OCI-LY7 (cell line): Measurements from ENCODE around the gene PIGW. TPM values are rescaled to one million over a fixed set of nuclear protein-coding genes. Genes with fewer than 3 reads are reported as not detected.
A peak's percentile ranks its signal among the peaks of the same experiment; 100 is the strongest.

Source experiments
- BruUV-seq: library from RNA; stranded (reverse); fragments of 400-500 nt; replicated peaks from 2 replicates; lab custom pipeline; 2021; lab: Mats Ljungman, UMichigan
- CTCF ChIA-PET: fragments of 300-600 bp; sonication (Branson Sonifier 250); formaldehyde crosslinking; loops from one replicate; lab custom pipeline; 2022; ENCODE audit warnings: antibody characterized with exemption; ENCODE audit not compliant: unreplicated experiment; lab: Charles Lee
- POLR2A ChIA-PET: fragments of 300-600 bp; sonication (Branson Sonifier 250); formaldehyde crosslinking; loops from one replicate; lab custom pipeline; 2022; ENCODE audit warnings: antibody characterized with exemption; lab: Charles Lee
- DNase-seq: peaks from one replicate; pipeline ENCODE4 v3.0.0-alpha.2; 2015; ENCODE audit warnings: low spot score
- H2AFZ ChIP-seq: fragments of 200-600 bp; sonication (generic), shearing (Covaris generic); 2 replicates; pipeline ENCODE4 v1.6.1; 2014; ENCODE audit warnings: mild to moderate bottlenecking, antibody characterized with exemption, low read length, moderate library complexity
- H3K27ac ChIP-seq: fragments of 200-600 bp; sonication (generic); 2 replicates; pipeline ENCODE4 v1.5.1; 2014; ENCODE audit warnings: mixed run types, low read depth, mild to moderate bottlenecking, moderate library complexity, low read length, inconsistent platforms; ENCODE audit not compliant: poor library complexity, severe bottlenecking
- H3K36me3 ChIP-seq: fragments of 200-600 bp; sonication (generic); 2 replicates; pipeline ENCODE4 v1.6.1; 2014; ENCODE audit warnings: mild to moderate bottlenecking, antibody characterized with exemption, low read length, moderate library complexity, mixed read lengths; ENCODE audit not compliant: insufficient read depth
- H3K4me1 ChIP-seq: fragments of 200-600 bp; sonication (generic); 2 replicates; pipeline ENCODE4 v1.5.1; 2014; ENCODE audit warnings: mild to moderate bottlenecking, low read length; ENCODE audit not compliant: insufficient read depth, poor library complexity, severe bottlenecking
- H3K4me2 ChIP-seq: fragments of 200-600 bp; sonication (generic); 2 replicates; pipeline ENCODE4 v1.6.1; 2014; ENCODE audit warnings: mild to moderate bottlenecking, low read length
- H3K4me3 ChIP-seq: fragments of 200-600 bp; sonication (generic); 2 replicates; pipeline ENCODE4 v1.5.1; 2014; ENCODE audit warnings: mild to moderate bottlenecking, low read depth, low read length; ENCODE audit not compliant: poor library complexity, severe bottlenecking
- H3K79me2 ChIP-seq: fragments of 200-600 bp; sonication (generic); 2 replicates; pipeline ENCODE4 v1.6.1; 2016; ENCODE audit warnings: low read depth, mild to moderate bottlenecking, low read length, moderate library complexity, mixed read lengths; ENCODE audit not compliant: insufficient read depth
- H3K9me2 ChIP-seq: fragments of 200-600 bp; sonication (generic); 2 replicates; pipeline ENCODE4 v1.6.1; 2016; ENCODE audit warnings: mild to moderate bottlenecking, low read length, mixed read lengths; ENCODE audit not compliant: insufficient read depth
- H3K9me3 ChIP-seq: fragments of 200-600 bp; sonication (generic); 2 replicates; pipeline ENCODE4 v1.6.1; 2014; ENCODE audit warnings: mild to moderate bottlenecking, mixed run types, low read length, mixed read lengths
- H4K20me1 ChIP-seq: fragments of 200-600 bp; sonication (generic); 2 replicates; pipeline ENCODE4 v1.6.1; 2014; ENCODE audit warnings: mild to moderate bottlenecking, antibody characterized with exemption, low read length, moderate library complexity, mixed read lengths; ENCODE audit not compliant: insufficient read depth
- EZH2phosphoT487 ChIP-seq: fragments of 200-600 bp; sonication (generic); IDR thresholded peaks from 2 replicates; pipeline ENCODE4 v1.6.1; 2018; ENCODE audit warnings: low read depth, borderline replicate concordance, mild to moderate bottlenecking, mixed run types, antibody characterized with exemption, low read length, moderate library complexity, mixed read lengths
- intact Hi-C: fragments of 100-400 bp; cut with micrococcal nuclease; formaldehyde crosslinking; loops from one replicate; pipeline ENCODE4 v1.10.0; 2022; ENCODE audit not compliant: unreplicated experiment
- total RNA-seq, 2 experiments: library from RNA; depleted of rRNA in 1 of 2; stranded (reverse); fragments of >200 nt in 1 of 2; shearing (Covaris generic) in 1 of 2; gene quantifications; 2 replicates each; pipeline ENCODE4 v1.2.3, GENCODE V29; 2014 to 2022
- TF ChIP-seq, protein P1 (sequence below): fragments of 200-600 bp; sonication (generic); conservative IDR thresholded peaks from 2 replicates; pipeline ENCODE4 v1.5.1; 2014; ENCODE audit warnings: mild to moderate bottlenecking, antibody characterized with exemption, low read length, moderate library complexity, mixed read lengths

The PIGW gene
- total RNA-seq, 2 experiments from 2014 or later = 5.6 to 17.3 TPM

- Histone ChIP-seq H4K20me1 (peaks cover 36% of the 10 kb centered on the region), H3K79me2 (peaks cover 78% of the 10 kb centered on the region), H3K27ac (peak overlapping the region; percentile 95), H3K4me3 (peak overlapping the region; percentile 97), H3K4me2 (peak overlapping the region; percentile 98), H2AFZ (no peak overlapping the region), H3K9me3 (no peaks in the 10 kb centered on the region), H3K9me2 (no peaks in the 10 kb centered on the region), H3K4me1 (peaks cover 50% of the 10 kb centered on the region), H3K36me3 (peaks cover 45% of the 10 kb centered on the region)
- POLR2A ChIA-PET = interaction anchor here (0.6 to 1.3 kb wide), 5 partner anchors 10 to 350 kb away, joined by 3 to 4 read pairs (median 4); partner anchors contain the start of gene MRM1
- peak; percentile 52 for DNase-seq
- BruUV-seq = no TSS peak
- CTCF ChIA-PET = interaction anchor here (1.0 kb wide), 1 partner anchor 11 kb away, joined by 3 read pairs; no protein-coding TSS in a partner anchor
- intact Hi-C loops = no loop called here
- TF ChIP-seq EZH2phosphoT487 = no peak
- TF ChIP-seq, protein P1, sequence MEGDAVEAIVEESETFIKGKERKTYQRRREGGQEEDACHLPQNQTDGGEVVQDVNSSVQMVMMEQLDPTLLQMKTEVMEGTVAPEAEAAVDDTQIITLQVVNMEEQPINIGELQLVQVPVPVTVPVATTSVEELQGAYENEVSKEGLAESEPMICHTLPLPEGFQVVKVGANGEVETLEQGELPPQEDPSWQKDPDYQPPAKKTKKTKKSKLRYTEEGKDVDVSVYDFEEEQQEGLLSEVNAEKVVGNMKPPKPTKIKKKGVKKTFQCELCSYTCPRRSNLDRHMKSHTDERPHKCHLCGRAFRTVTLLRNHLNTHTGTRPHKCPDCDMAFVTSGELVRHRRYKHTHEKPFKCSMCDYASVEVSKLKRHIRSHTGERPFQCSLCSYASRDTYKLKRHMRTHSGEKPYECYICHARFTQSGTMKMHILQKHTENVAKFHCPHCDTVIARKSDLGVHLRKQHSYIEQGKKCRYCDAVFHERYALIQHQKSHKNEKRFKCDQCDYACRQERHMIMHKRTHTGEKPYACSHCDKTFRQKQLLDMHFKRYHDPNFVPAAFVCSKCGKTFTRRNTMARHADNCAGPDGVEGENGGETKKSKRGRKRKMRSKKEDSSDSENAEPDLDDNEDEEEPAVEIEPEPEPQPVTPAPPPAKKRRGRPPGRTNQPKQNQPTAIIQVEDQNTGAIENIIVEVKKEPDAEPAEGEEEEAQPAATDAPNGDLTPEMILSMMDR = no peak
Measured at GRCh38 chr17:36546418-36547093, 11.8 kb downstream of the PIGW start.

- intact Hi-C loops = no loop called here
- Histone ChIP-seq H2AFZ (no peak overlapping the region), H4K20me1 (peaks cover 45% of the 10 kb centered on the region), H3K9me2 (no peaks in the 10 kb centered on the region), H3K9me3 (no peaks in the 10 kb centered on the region), H3K27ac (peak overlapping the region; percentile 95), H3K4me1 (peaks cover 61% of the 10 kb centered on the region), H3K4me3 (peak overlapping the region; percentile 97), H3K36me3 (peaks cover 57% of the 10 kb centered on the region), H3K79me2 (peaks cover 88% of the 10 kb centered on the region), H3K4me2 (peak overlapping the region; percentile 98)
- CTCF ChIA-PET = no interaction called here
- TF ChIP-seq, protein P1 = no peak
- no peak for TF ChIP-seq EZH2phosphoT487
- no peak for DNase-seq
- POLR2A ChIA-PET = no interaction called here
- no TSS peak for BruUV-seq
Measured at GRCh38 chr17:36547776-36548175, 13.0 kb downstream of the PIGW start.
